AG04450 (cell line): Measurements from ENCODE around the gene ZCCHC7. TPM values are rescaled to one million over a fixed set of nuclear protein-coding genes. Genes with fewer than 3 reads are reported as not detected.

ENCODE experiments used
- CTCF ChIA-PET: fragments of 300-600, 350-600 bp; formaldehyde crosslinking; extraction: SDS; loops from one replicate; lab custom pipeline; 2022; ENCODE audit warnings: antibody characterized with exemption, inconsistent platforms; lab: Charles Lee
- POLR2A ChIA-PET: fragments of 350-600 bp; formaldehyde crosslinking; extraction: SDS; loops from one replicate; lab custom pipeline; 2021; ENCODE audit warnings: antibody characterized with exemption, inconsistent platforms; lab: Yijun Ruan, JAX
- DNase-seq: peaks from one replicate; pipeline ENCODE4 v3.0.0-alpha.2; 2011; ENCODE audit warnings: low read depth, low spot score
- H3K27ac ChIP-seq: one replicate; pipeline ENCODE4 v1.5.1; 2012; ENCODE audit warnings: low read depth, low read length, control low read depth
- H3K27me3 ChIP-seq: one replicate; pipeline ENCODE4 v1.6.0; 2012; ENCODE audit warnings: low read length; ENCODE audit not compliant: control insufficient read depth, insufficient read depth
- H3K4me3 ChIP-seq: 2 replicates; pipeline ENCODE4 v1.5.1; 2011; ENCODE audit warnings: mild to moderate bottlenecking, low read depth, low read length, control low read depth
- H3K9me3 ChIP-seq: 2 replicates; pipeline ENCODE4 v1.5.1; 2012; ENCODE audit warnings: low read length; ENCODE audit not compliant: control insufficient read depth, insufficient read depth
- CTCF ChIP-seq: IDR thresholded peaks from 2 replicates; pipeline ENCODE4 v1.5.1; 2011; ENCODE audit warnings: low read depth, low read length, control low read depth, inconsistent platforms
- polyA plus RNA-seq: library from polyadenylated mRNA; depleted of rRNA; stranded (reverse); fragments of >200 nt; gene quantifications from 2 replicates; pipeline ENCODE4 v1.2.3, GENCODE V29; 2011

ZCCHC7 gene
- polyA plus RNA-seq, 1 experiment, result 21.6 TPM

GRCh38 chr9:37281541-37281940 lies 161.2 kb downstream of the ZCCHC7 start:
- Histone ChIP-seq H3K4me3 (no peak overlapping the region), H3K27ac (no peak overlapping the region), H3K9me3 (no peaks in the 10 kb centered on the region), H3K27me3 (no peaks in the 10 kb centered on the region)
- DNase-seq, result no peak
- no peak for TF ChIP-seq CTCF
- CTCF ChIA-PET, result interaction anchor here (1.2 kb wide), 1 partner anchor 19 kb away, joined by 3 read pairs; no protein-coding TSS in a partner anchor
- POLR2A ChIA-PET, result no interaction called here

GRCh38 chr9:37283730-37284325 lies 163.5 kb downstream of the ZCCHC7 start:
- H3K27me3 ChIP-seq, result no peaks in the 10 kb centered on the region
- H3K4me3 ChIP-seq, result no peak overlapping the region
- H3K27ac ChIP-seq, result peak overlapping the region; percentile 76
- H3K9me3 ChIP-seq, result no peaks in the 10 kb centered on the region
- TF ChIP-seq CTCF, result no peak
- no peak for DNase-seq
- CTCF ChIA-PET, result interaction anchor here (0.6 to 0.7 kb wide), 3 partner anchors 39 to 664 kb away, joined by 3 to 4 read pairs (median 3); no protein-coding TSS in a partner anchor
- POLR2A ChIA-PET, result interaction anchor here (0.6 to 0.7 kb wide), 4 partner anchors 142 to 717 kb away, joined by 3 to 4 read pairs (median 3); partner anchors contain the start of gene ZCCHC7

- ChIA-PET CTCF (no interaction called here), POLR2A (interaction anchor here (0.7 kb wide), 1 partner anchor 164 kb away, joined by 3 read pairs; the partner anchor contains the start of gene ZCCHC7)
- no peak overlapping the region for H3K27ac ChIP-seq
- no peak overlapping the region for H3K4me3 ChIP-seq
- no peaks in the 10 kb centered on the region for H3K27me3 ChIP-seq
- H3K9me3 ChIP-seq, result no peaks in the 10 kb centered on the region
- TF ChIP-seq CTCF, result no peak
- DNase-seq, result no peak
Measured at GRCh38 chr9:37284636-37285035, 164.3 kb downstream of the ZCCHC7 start.

- no peak for TF ChIP-seq CTCF
- no peaks in the 10 kb centered on the region for H3K9me3 ChIP-seq
- CTCF ChIA-PET, result no interaction called here
- POLR2A ChIA-PET, result no interaction called here
- no peak overlapping the region for H3K27ac ChIP-seq
- DNase-seq, result no peak
- H3K4me3 ChIP-seq, result no peak overlapping the region
- no peaks in the 10 kb centered on the region for H3K27me3 ChIP-seq
Measured at GRCh38 chr9:37286530-37287175, 166.3 kb downstream of the ZCCHC7 start.

- CTCF ChIA-PET, result interaction anchor here (0.7 kb wide), 1 partner anchor 9 kb away, joined by 3 read pairs; no protein-coding TSS in a partner anchor
- H3K27ac ChIP-seq, result no peak overlapping the region
Measured at GRCh38 chr9:37287317-37287716, 166.9 kb downstream of the ZCCHC7 start.

More at GRCh38 chr9:37287317-37287716, 166.9 kb downstream of the ZCCHC7 start:
- H3K27me3 ChIP-seq, result no peaks in the 10 kb centered on the region
- DNase-seq, result no peak
- no peaks in the 10 kb centered on the region for H3K9me3 ChIP-seq
- H3K4me3 ChIP-seq, result no peak overlapping the region
- POLR2A ChIA-PET, result no interaction called here
- TF ChIP-seq CTCF, result no peak
